Measurements from ENCODE around the gene GPR156. TPM values are rescaled to one million over a fixed set of nuclear protein-coding genes. Genes with fewer than 3 reads are reported as not detected.

The GPR156 gene
- total and polyA plus RNA-seq, 8 donors, result 0.13 to 0.89 (median 0.37) TPM; not detected in 5

- Histone ChIP-seq H3K9me3 (no peaks in the 10 kb centered on the region), H3K4me3 (no peak overlapping the region), H3K27ac (peak overlapping the region; percentile 55 to 78 (median 61)), H3K36me3 (no peaks in the 10 kb centered on the region), H3K27me3 (no peaks in the 10 kb centered on the region), H3K4me1 (peaks cover 0 to 17% (median 14%) of the 10 kb centered on the region in 4 donors)
- DNase-seq, result peak; percentile 70 to 76
- intact Hi-C loops (cut with DNase I; ENCODE audit: low total_unique reads), result no loop called here
- 27 to 47% (median 29%) methylated on average over 6 of the region's 6 CpGs for WGBS, 5 donors
- TF ChIP-seq POLR2AphosphoS5 (IDR thresholded peaks at IDR 0.05) (peak in 2 of 3 donors; percentile 47 to 54), EP300 (IDR thresholded peaks at IDR 0.05) (no peak), CTCF (IDR thresholded peaks at IDR 0.05) (no peak), POLR2A (IDR thresholded peaks at IDR 0.05) (no peak)
Observed at GRCh38 chr3:120147072-120147871, 137.8 kb downstream of the GPR156 start.

- intact Hi-C loops (cut with DNase I; ENCODE audit: low total_unique reads), result no loop called here
- TF ChIP-seq POLR2AphosphoS5 (IDR thresholded peaks at IDR 0.05) (no peak), POLR2A (IDR thresholded peaks at IDR 0.05) (no peak), EP300 (IDR thresholded peaks at IDR 0.05) (no peak), CTCF (IDR thresholded peaks at IDR 0.05) (no peak)
- WGBS, 5 donors, result 42 to 56% (median 47%) methylated on average over 3 of the region's 3 CpGs
- Histone ChIP-seq H3K4me3 (no peak overlapping the region), H3K36me3 (no peaks in the 10 kb centered on the region), H3K27ac (no peak overlapping the region), H3K27me3 (no peaks in the 10 kb centered on the region), H3K4me1 (peaks cover 0 to 17% (median 14%) of the 10 kb centered on the region in 4 donors), H3K9me3 (no peaks in the 10 kb centered on the region)
- no peak for DNase-seq
Observed at GRCh38 chr3:120145542-120146285, 139.3 kb downstream of the GPR156 start.

GRCh38 chr3:120144267-120144666 is 140.8 kb downstream of the GPR156 start:
- peaks cover 0 to 4% (median 0%) of the 10 kb centered on the region in 4 donors for H3K9me3 ChIP-seq
- no peaks in the 10 kb centered on the region for H3K36me3 ChIP-seq
- no peaks in the 10 kb centered on the region for H3K27me3 ChIP-seq
- peak in 1 of 2 donors; percentile 34 for DNase-seq
- WGBS, 5 donors, result 25 to 60% (median 36%) methylated on average over 4 of the region's 4 CpGs
- TF ChIP-seq POLR2A (IDR thresholded peaks at IDR 0.05), result no peak
- no peak for TF ChIP-seq EP300 (IDR thresholded peaks at IDR 0.05)
- no peak for TF ChIP-seq CTCF (IDR thresholded peaks at IDR 0.05)
- TF ChIP-seq POLR2AphosphoS5 (IDR thresholded peaks at IDR 0.05), result no peak
- H3K27ac ChIP-seq, result no peak overlapping the region
- intact Hi-C loops (cut with DNase I; ENCODE audit: low total_unique reads), result no loop called here
- no peak overlapping the region for H3K4me3 ChIP-seq
- H3K4me1 ChIP-seq, result peaks cover 0 to 17% (median 14%) of the 10 kb centered on the region in 4 donors

- Histone ChIP-seq H3K4me1 (peaks cover 0 to 16% (median 14%) of the 10 kb centered on the region in 4 donors), H3K27ac (no peak overlapping the region), H3K36me3 (no peaks in the 10 kb centered on the region), H3K4me3 (no peak overlapping the region), H3K9me3 (peaks cover 0 to 4% (median 0%) of the 10 kb centered on the region in 4 donors), H3K27me3 (no peaks in the 10 kb centered on the region)
- 93 to 97% (median 94%) methylated on average over 2 of the region's 2 CpGs for WGBS, 5 donors
- TF ChIP-seq POLR2AphosphoS5 (IDR thresholded peaks at IDR 0.05) (no peak), POLR2A (IDR thresholded peaks at IDR 0.05) (no peak), CTCF (IDR thresholded peaks at IDR 0.05) (no peak), EP300 (IDR thresholded peaks at IDR 0.05) (no peak)
- no peak for DNase-seq
- intact Hi-C loops (cut with DNase I; ENCODE audit: low total_unique reads), result no loop called here
Observed at GRCh38 chr3:120143676-120144075, 141.3 kb downstream of the GPR156 start.
